Memory B cell (primary cell): ENCODE data around the gene SYT1.

Experiments used
- ATAC-seq: fragments of 150-1000 bp; cut with Tn5 transposase; 2 replicates; pipeline ENCODE4 v1.10.0; 2021; ENCODE audit warnings: low read depth, mild to moderate bottlenecking, moderate library complexity
- DNase-seq, 2 donors: peaks; one replicate each; pipeline ENCODE4 v3.0.0; 2022; ENCODE audit warnings: low spot score in 2 of 2
- H3K27ac Mint-ChIP-seq: one replicate; pipeline ENCODE4 v1.8.0; 2022; ENCODE audit warnings: mild to moderate bottlenecking, moderate library complexity, mixed read lengths
- H3K27me3 Mint-ChIP-seq: one replicate; pipeline ENCODE4 v1.8.0; 2022; ENCODE audit warnings: mixed read lengths
- H3K36me3 Mint-ChIP-seq: one replicate; pipeline ENCODE4 v1.8.0; 2022; ENCODE audit warnings: mild to moderate bottlenecking, mixed read lengths
- H3K4me1 Mint-ChIP-seq: one replicate; pipeline ENCODE4 v1.8.0; 2022; ENCODE audit warnings: mixed read lengths
- H3K4me3 Mint-ChIP-seq: one replicate; pipeline ENCODE4 v1.8.0; 2022; ENCODE audit warnings: mild to moderate bottlenecking, moderate library complexity, mixed read lengths
- H3K9me3 Mint-ChIP-seq: one replicate; pipeline ENCODE4 v1.8.0; 2022; ENCODE audit warnings: mixed read lengths

Gene SYT1

DNA sequence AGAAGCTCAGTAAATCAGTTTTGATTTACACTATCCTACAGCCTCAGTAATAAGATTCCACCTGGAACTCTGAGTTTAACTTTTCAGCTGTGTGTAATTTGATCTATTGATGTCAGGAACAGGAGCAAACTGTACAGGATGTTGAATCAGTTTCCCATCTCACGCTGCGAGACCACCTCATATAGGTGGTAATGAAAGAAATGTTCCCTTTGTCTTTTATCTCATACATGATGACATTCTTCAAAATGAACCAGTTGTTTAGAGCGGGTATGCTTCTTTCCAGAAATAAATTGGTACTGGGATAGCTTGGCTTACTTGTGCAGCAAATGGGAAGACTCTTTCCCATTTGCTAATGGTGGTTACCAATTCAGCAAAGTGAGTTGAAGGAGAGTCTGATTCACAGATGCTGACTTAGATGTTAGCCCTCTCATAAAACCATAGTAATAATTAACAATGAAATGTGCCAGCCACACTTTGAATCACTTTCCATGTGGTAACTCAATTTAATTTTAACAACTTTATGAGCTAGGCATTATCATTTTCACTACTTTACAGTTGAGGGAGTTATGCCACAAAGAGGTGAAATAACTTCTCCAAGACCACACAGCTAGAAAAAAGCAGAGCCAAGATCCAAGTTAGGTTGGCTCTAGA is 574.7 kb downstream of the SYT1 start:
- no peak overlapping the region for H3K4me3 Mint-ChIP-seq
- H3K27me3 Mint-ChIP-seq, result peaks cover 2% of the 10 kb centered on the region
- no peak overlapping the region for H3K27ac Mint-ChIP-seq
- H3K36me3 Mint-ChIP-seq, result no peaks in the 10 kb centered on the region
- no peak for ATAC-seq
- H3K9me3 Mint-ChIP-seq, result no peaks in the 10 kb centered on the region
- H3K4me1 Mint-ChIP-seq, result no peaks in the 10 kb centered on the region
- no peak for DNase-seq

DNA sequence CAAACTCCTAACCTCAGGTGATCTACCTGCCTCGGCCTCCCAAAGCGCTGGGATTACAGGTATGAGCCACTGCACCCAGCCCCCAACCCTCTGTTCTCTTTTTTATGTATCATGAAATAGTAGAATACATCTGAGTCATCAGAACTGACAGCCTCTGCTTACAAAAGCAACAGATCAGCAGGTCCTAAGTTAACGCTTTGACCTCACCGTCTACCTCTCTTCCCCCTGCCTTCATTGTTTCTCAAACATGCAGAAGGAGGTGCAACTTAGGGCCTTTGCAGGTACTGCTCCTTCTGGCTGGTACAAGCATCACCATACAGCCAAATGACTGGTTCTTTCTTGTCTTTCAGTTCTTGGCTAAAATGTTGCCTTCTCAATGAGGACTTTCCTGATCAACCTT is 577.0 kb downstream of the SYT1 start:
- no peak overlapping the region for H3K4me3 Mint-ChIP-seq
- peaks cover 2% of the 10 kb centered on the region for H3K27me3 Mint-ChIP-seq
- no peaks in the 10 kb centered on the region for H3K9me3 Mint-ChIP-seq
- H3K4me1 Mint-ChIP-seq, result no peaks in the 10 kb centered on the region
- H3K36me3 Mint-ChIP-seq, result no peaks in the 10 kb centered on the region
- DNase-seq (no peak), ATAC-seq (no peak)
- no peak overlapping the region for H3K27ac Mint-ChIP-seq

DNA sequence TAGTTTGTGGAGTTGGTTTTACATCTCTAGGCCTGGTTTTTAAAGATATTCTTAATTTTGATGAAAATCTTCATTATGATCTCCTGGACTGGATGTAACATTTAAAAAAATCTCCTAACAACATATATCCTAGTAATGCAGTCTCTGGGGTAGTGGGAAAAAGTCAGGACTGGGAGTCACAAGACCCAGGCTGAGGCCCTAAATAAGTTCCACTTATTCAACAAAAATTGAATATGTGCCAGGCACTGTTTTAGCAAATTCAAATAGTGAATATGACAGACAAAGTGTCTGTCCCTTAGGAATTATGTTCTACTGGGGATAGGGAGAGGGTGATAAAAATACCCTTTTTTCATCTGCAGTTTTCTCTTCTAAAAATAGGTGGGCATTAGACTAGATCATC is 577.8 kb downstream of the SYT1 start:
- Mint-ChIP-seq H3K9me3 (no peaks in the 10 kb centered on the region), H3K27ac (no peak overlapping the region), H3K36me3 (no peaks in the 10 kb centered on the region), H3K4me1 (no peaks in the 10 kb centered on the region), H3K27me3 (peaks cover 2% of the 10 kb centered on the region), H3K4me3 (no peak overlapping the region)
- ATAC-seq (no peak), DNase-seq (no peak)

DNA sequence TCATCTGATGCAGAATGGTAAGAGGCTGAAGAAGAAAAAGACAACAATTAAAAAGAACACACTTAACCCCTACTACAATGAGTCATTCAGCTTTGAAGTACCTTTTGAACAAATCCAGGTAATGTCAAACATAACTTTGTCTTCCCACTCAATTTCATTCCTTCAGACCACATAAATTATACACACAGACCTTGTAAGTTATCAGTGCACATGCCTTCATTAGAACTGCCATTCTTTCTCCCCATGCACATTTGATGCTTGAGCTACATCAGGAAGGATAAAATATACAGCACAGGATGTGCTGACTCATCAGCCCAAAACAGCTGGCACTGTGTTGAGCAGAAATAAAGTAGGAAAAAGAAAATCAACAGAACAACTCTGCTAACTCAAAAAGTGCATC is 579.5 kb downstream of the SYT1 start:
- no peak overlapping the region for H3K27ac Mint-ChIP-seq
- no peaks in the 10 kb centered on the region for H3K36me3 Mint-ChIP-seq
- H3K4me1 Mint-ChIP-seq, result no peaks in the 10 kb centered on the region
- H3K27me3 Mint-ChIP-seq, result no peaks in the 10 kb centered on the region
- DNase-seq (no peak), ATAC-seq (no peak)
- no peaks in the 10 kb centered on the region for H3K9me3 Mint-ChIP-seq
- H3K4me3 Mint-ChIP-seq, result no peak overlapping the region

DNA sequence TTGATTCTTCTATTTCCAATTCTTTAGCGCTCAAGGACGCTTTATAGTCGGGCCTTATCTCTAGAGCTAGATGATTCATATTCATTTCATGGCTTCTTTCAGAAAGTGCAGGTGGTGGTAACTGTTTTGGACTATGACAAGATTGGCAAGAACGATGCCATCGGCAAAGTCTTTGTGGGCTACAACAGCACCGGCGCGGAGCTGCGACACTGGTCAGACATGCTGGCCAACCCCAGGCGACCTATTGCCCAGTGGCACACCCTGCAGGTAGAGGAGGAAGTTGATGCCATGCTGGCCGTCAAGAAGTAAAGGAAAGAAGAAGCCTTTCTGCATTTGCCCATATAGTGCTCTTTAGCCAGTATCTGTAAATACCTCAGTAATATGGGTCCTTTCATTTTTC is 584.2 kb downstream of the SYT1 start:
- H3K4me1 Mint-ChIP-seq, result no peaks in the 10 kb centered on the region
- no peaks in the 10 kb centered on the region for H3K27me3 Mint-ChIP-seq
- ATAC-seq, result no peak
- H3K4me3 Mint-ChIP-seq, result no peak overlapping the region
- H3K36me3 Mint-ChIP-seq, result no peaks in the 10 kb centered on the region
- DNase-seq, result no peak
- no peak overlapping the region for H3K27ac Mint-ChIP-seq
- H3K9me3 Mint-ChIP-seq, result no peaks in the 10 kb centered on the region

DNA sequence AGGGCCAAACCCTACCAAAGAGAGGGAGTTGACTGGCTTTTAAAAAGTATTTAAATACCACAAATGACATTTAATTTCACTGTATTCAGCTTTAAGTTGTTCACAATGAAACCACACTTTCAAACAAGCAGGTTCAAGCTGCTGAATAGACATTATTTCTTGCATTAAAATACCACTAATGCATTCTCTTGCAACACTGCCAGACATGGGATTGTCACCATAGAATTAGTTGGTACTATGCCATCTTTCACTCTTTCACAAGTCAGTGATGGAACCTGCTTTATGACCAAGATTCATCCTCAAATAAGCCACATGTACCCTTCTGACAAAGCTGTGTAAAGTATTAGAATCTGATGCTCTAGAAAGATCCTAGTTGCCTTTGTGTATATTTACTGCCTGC is 586.8 kb downstream of the SYT1 start:
- no peak for ATAC-seq
- Mint-ChIP-seq H3K27me3 (no peaks in the 10 kb centered on the region), H3K4me3 (no peak overlapping the region), H3K36me3 (no peaks in the 10 kb centered on the region), H3K9me3 (no peaks in the 10 kb centered on the region), H3K27ac (no peak overlapping the region), H3K4me1 (no peaks in the 10 kb centered on the region)
- DNase-seq, result no peak

DNA sequence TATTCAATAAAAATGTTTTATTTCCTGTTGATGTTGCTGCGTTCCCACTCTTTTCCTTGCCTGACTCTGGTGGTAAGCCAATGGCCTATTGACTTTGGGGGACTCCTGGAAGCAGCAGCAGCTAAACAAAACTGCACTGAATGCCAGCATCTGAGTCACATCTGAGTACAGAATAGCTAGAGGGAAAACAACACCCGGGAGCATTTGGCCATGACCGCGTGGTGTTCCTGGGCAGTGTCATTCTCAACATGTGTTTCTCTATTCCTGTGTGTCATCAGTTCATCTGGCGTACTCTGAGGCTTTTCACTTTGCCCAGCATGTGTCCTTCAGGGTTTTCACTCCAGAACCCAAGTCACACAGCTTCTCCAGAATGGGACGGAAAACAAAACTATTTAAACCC is 587.4 kb downstream of the SYT1 start:
- Mint-ChIP-seq H3K4me1 (no peaks in the 10 kb centered on the region), H3K4me3 (no peak overlapping the region), H3K36me3 (no peaks in the 10 kb centered on the region), H3K9me3 (no peaks in the 10 kb centered on the region), H3K27ac (no peak overlapping the region), H3K27me3 (no peaks in the 10 kb centered on the region)
- no peak for DNase-seq
- no peak for ATAC-seq

DNA sequence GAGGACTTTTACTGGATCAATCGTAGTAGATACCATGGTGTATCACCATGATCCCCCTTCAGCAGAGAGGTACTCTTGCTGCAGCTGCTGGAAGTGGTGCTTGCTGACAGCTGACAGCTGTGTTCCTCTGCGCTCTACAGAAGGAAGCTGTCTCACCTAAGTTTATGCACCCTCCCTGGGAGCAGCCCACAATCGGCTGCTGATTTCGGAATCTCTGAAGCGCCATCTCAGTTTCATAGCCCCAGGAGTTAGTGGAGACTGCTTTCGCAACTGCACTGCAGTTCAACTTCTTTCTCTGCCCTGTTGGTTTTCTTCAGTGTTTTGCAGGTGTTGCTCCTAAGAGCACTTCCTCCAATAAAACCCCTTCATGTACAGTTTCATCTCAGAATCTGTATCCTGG is 588.3 kb downstream of the SYT1 start:
- H3K27me3 Mint-ChIP-seq, result no peaks in the 10 kb centered on the region
- no peaks in the 10 kb centered on the region for H3K9me3 Mint-ChIP-seq
- ATAC-seq (no peak), DNase-seq (no peak)
- H3K27ac Mint-ChIP-seq, result no peak overlapping the region
- H3K4me1 Mint-ChIP-seq, result no peaks in the 10 kb centered on the region
- no peaks in the 10 kb centered on the region for H3K36me3 Mint-ChIP-seq
- no peak overlapping the region for H3K4me3 Mint-ChIP-seq

DNA sequence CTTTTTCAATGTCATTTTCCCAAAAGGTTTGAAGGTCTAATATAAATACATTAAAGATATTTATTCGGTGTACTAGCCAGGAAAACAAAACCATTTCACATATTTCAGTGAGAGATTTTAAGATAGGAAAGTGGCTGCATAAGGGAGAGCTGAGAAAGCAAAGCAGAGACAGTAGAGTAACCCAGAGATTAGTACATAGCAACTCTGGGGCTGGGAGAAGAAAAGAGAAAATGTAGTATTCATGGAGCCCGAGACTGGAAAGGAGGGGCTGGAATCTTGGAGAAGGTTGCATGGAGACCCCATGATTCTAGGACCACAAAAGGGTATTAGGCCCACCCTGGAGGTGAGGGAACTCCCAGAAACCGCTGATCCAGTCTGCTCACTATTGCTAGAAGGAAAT is 589.2 kb downstream of the SYT1 start:
- no peak overlapping the region for H3K27ac Mint-ChIP-seq
- ATAC-seq (no peak), DNase-seq (no peak)
- H3K36me3 Mint-ChIP-seq, result no peaks in the 10 kb centered on the region
- H3K4me1 Mint-ChIP-seq, result no peaks in the 10 kb centered on the region
- no peaks in the 10 kb centered on the region for H3K27me3 Mint-ChIP-seq
- no peaks in the 10 kb centered on the region for H3K9me3 Mint-ChIP-seq
- H3K4me3 Mint-ChIP-seq, result no peak overlapping the region

DNA sequence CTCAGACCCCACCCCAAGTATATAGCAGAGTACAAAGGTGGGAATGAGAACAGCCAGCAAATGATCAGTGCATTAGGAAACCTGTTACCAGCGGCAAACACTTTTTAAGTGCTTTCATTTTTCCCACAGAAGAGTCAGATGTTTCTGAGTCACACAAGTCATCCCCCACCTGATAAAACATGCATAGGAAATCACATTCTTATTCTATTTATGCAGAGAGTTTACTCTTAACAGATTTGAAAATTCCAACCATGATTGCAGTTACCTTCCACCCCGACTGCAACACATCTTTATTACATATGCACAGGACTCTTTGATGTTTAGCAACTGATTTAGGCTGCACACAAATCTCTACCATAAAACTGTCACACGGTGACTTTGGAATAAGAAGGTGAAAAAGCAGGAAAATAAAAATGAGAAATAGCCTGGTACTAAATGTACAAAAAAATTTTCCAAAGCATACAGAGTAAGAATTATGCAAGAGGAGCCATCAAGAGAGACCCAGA is 589.8 kb downstream of the SYT1 start:
- H3K4me3 Mint-ChIP-seq, result no peak overlapping the region
- no peaks in the 10 kb centered on the region for H3K36me3 Mint-ChIP-seq
- no peaks in the 10 kb centered on the region for H3K9me3 Mint-ChIP-seq
- DNase-seq (no peak), ATAC-seq (no peak)
- H3K27me3 Mint-ChIP-seq, result no peaks in the 10 kb centered on the region
- H3K4me1 Mint-ChIP-seq, result no peaks in the 10 kb centered on the region
- no peak overlapping the region for H3K27ac Mint-ChIP-seq

DNA sequence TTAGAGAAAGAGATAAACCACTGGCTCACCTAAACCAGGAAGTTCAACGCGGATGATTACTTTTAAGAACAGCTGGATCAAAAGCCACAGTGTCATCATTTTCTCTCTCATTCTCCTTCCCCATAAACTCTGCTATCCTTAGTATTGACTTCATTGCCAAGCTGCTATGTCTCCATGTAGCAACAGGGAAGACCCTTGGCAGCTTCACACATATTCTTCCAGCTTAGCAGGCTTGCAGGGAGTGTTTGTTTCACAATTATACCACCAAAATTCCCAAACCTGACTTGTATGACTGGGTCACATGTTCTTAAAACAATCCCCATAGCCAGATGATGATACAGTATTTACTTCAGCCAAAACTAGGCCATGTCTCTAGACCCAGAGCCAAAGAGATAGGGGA is 590.7 kb downstream of the SYT1 start:
- no peak overlapping the region for H3K27ac Mint-ChIP-seq
- no peaks in the 10 kb centered on the region for H3K27me3 Mint-ChIP-seq
- ATAC-seq, result no peak
- no peak overlapping the region for H3K4me3 Mint-ChIP-seq
- H3K36me3 Mint-ChIP-seq, result no peaks in the 10 kb centered on the region
- no peaks in the 10 kb centered on the region for H3K4me1 Mint-ChIP-seq
- peaks cover 2% of the 10 kb centered on the region for H3K9me3 Mint-ChIP-seq
- no peak for DNase-seq

DNA sequence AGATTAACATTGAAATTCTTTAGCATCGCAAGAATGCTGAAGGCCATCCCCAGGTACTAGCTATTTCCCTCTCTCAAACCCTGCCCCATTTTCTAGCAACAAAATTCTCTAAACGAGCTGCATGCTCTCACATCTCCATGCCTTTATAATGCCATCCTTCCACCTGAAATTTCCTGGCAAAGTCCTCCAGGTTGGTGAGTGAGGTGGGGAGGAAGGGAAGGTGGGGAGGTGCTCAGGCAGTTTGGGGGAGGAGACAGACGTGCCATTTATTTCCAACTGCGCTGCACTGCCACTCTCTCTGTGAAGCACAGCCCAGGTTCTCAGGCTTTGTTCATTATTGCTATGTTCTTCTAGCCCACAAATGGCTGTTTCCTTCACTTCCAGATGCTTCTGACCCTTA is 617.7 kb downstream of the SYT1 start:
- Mint-ChIP-seq H3K9me3 (peaks cover 1% of the 10 kb centered on the region), H3K27ac (no peak overlapping the region), H3K36me3 (no peaks in the 10 kb centered on the region), H3K4me3 (no peak overlapping the region), H3K27me3 (peaks cover 4% of the 10 kb centered on the region), H3K4me1 (peaks cover 2% of the 10 kb centered on the region)
- ATAC-seq (no peak), DNase-seq (no peak)

DNA sequence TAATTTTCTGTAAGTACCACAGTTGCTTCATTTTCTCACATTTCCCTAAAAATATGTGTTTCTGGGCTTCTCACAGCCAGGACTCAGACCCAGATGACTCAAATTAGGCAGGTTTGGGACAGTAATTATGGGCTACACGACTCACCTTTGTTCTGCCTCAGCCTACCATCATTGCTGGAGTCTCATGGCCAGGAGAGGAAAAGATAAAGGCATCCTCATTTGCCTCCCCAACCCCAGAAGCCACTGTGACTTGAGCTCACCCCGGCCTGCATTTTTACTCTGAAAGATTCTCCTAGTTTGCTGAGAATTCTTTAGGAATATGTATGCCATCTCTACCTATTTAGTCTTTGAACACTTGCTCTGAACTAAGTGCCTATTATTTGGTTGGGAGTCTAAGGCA is 618.3 kb downstream of the SYT1 start:
- no peak overlapping the region for H3K4me3 Mint-ChIP-seq
- DNase-seq (no peak), ATAC-seq (no peak)
- H3K27ac Mint-ChIP-seq, result no peak overlapping the region
- H3K4me1 Mint-ChIP-seq, result peaks cover 2% of the 10 kb centered on the region
- H3K36me3 Mint-ChIP-seq, result no peaks in the 10 kb centered on the region
- H3K27me3 Mint-ChIP-seq, result peaks cover 4% of the 10 kb centered on the region
- peaks cover 1% of the 10 kb centered on the region for H3K9me3 Mint-ChIP-seq

DNA sequence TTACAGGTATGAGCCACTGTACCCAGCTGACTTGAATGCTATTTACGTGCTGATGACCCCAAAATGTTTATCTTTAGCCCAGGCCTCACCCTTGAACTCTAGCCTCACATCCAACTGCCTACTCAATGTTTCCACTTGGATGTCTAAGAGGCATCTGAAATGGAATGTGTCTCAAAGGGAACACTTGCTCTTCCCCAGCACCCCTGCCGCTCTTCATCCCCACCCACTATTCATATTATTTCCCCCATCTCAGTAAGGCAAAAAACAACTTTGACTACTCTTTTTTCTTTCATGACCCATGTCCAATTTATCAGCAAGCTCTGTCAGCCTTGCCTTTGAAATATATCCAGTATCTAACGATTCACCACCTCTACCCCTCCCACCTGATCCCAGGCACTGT is 621.6 kb downstream of the SYT1 start:
- no peak overlapping the region for H3K27ac Mint-ChIP-seq

DNA sequence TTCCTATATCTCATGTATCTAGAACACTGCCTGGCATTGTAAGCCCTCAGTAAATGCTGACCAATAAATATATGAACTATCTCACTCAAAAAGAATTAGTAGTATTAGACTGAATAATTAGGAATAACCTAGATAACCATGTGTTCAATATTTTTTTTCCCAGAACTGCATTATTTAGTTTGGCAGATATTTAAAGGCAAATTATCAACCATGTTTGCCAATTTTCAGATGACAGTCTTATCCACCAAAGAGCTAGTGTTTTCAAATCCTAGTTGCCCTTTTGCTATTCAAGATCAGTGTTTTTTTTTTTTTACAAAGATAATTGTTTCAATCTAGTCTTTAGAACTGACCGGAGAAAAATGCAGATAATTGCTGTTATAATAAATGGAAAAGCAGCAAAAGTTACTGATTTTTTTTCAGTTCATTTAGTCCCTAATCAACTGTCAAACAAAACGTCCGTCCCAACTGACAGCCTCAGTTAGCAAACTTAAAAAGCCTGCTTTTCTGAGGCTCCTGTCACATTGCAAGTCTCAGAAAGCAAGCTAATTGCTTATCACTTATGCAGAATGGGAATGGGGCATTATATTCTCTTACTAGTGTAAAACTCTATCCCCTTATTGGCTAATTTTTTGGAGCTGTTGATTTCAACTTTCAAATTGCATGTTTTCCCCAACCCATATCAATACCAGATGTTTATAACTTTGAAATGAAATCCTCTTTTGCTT is 623.0 kb downstream of the SYT1 start:
- peaks cover 2% of the 10 kb centered on the region for H3K4me1 Mint-ChIP-seq
- no peaks in the 10 kb centered on the region for H3K36me3 Mint-ChIP-seq
- no peak for DNase-seq
- no peak overlapping the region for H3K4me3 Mint-ChIP-seq
- H3K27ac Mint-ChIP-seq, result no peak overlapping the region
- no peak for ATAC-seq
- H3K27me3 Mint-ChIP-seq, result peaks cover 4% of the 10 kb centered on the region
- peaks cover 8% of the 10 kb centered on the region for H3K9me3 Mint-ChIP-seq

More for the DNA sequence above, 621.6 kb downstream of the SYT1 start:
- Mint-ChIP-seq H3K4me3 (no peak overlapping the region), H3K4me1 (peaks cover 2% of the 10 kb centered on the region), H3K9me3 (peaks cover 5% of the 10 kb centered on the region), H3K27me3 (peaks cover 4% of the 10 kb centered on the region), H3K36me3 (no peaks in the 10 kb centered on the region)
- no peak for DNase-seq
- ATAC-seq, result no peak
